Sigmoid colon (tissue), 7 donors: ENCODE results near the gene ZRANB1. TPM values are rescaled to one million over a fixed set of nuclear protein-coding genes. Genes with fewer than 3 reads are reported as not detected.
"Not testable (repeated sequence)": the region's sequence is repeated elsewhere in the genome, so short reads cannot be mapped to it uniquely, and the experiment has no call there.

Source experiments
- DNase-seq: peaks from one replicate; pipeline ENCODE4 v3.0.0-alpha.2; 2019
- H3K27ac ChIP-seq, 4 donors: fragments of 200-600 bp; sonication (generic); one replicate each; pipeline ENCODE4 v1.5.1; 2016 to 2019; ENCODE audit warnings: mild to moderate bottlenecking in 1 of 4
- H3K27me3 ChIP-seq, 3 donors: fragments of 200-600 bp; sonication (generic); one replicate each; pipeline ENCODE4 v1.5.1; 2019; ENCODE audit warnings: mild to moderate bottlenecking in 1 of 3
- H3K36me3 ChIP-seq, 4 donors: fragments of 200-600 bp; sonication (generic); one replicate each; pipeline ENCODE4 v1.5.1; 2016 to 2019
- H3K4me1 ChIP-seq, 4 donors: fragments of 200-600 bp; sonication (generic); one replicate each; pipeline ENCODE4 v1.5.1; 2017 to 2019
- H3K4me3 ChIP-seq, 4 donors: fragments of 200-600 bp; sonication (generic); one replicate each; pipeline ENCODE4 v1.5.1; 2017 to 2019; ENCODE audit warnings: mild to moderate bottlenecking in 2 of 4, moderate library complexity in 1 of 4
- H3K9me3 ChIP-seq, 4 donors: fragments of 200-600 bp in 3 of 4; sonication (generic) in 3 of 4; one replicate each; pipeline versions ENCODE4 v1.5.1 to v1.6.1; 2013 to 2019
- EP300 ChIP-seq, 4 donors: sonication (generic); formaldehyde crosslinking; IDR thresholded peaks; one replicate each; pipeline ENCODE4 v1.6.1; 2017; ENCODE audit warnings: antibody characterized with exemption in 4 of 4
- POLR2A ChIP-seq, 2 donors: fragments of 450-650 bp; IDR thresholded peaks; one replicate each; pipeline ENCODE4 v1.6.1; 2016; ENCODE audit warnings: antibody characterized with exemption in 2 of 2, mild to moderate bottlenecking in 2 of 2, moderate library complexity in 2 of 2
- POLR2AphosphoS5 ChIP-seq, 4 donors: sonication (generic); formaldehyde crosslinking; IDR thresholded peaks; one replicate each; pipeline ENCODE4 v1.6.1; 2017; ENCODE audit warnings: antibody characterized with exemption in 4 of 4
- WGBS, 2 donors: extraction: QIAGEN DNeasy Blood & Tissue Kit; methylation state at CpG; one replicate each; pipeline ENCODE4 v1.1.7; 2013; 5-methylcytosine and 5-hydroxymethylcytosine counted together
- intact Hi-C: fragments of 100-400 bp; cut with DNase I; formaldehyde crosslinking; loops from one replicate; pipeline ENCODE4 v1.15.1; 2023
- polyA plus RNA-seq, 3 donors: library from polyadenylated mRNA; stranded (reverse); fragments of 200-250 nt; gene quantifications; one replicate each; pipeline ENCODE4 v1.2.3, GENCODE V29; 2013
- total RNA-seq, 4 donors: library from RNA; depleted of rRNA; stranded (reverse); fragments of >200 nt; gene quantifications; one replicate each; pipeline ENCODE4 v1.1.0, GENCODE V29; 2016
- TF ChIP-seq, protein P1 (sequence below), 4 experiments: fragments of 450-650 bp in 3 of 4; fragments of 200-600 bp in 1 of 4; IDR thresholded peaks; one replicate each; pipeline ENCODE4 v1.5.1; 2016 to 2019; ENCODE audit warnings: antibody characterized with exemption in 4 of 4, mild to moderate bottlenecking in 3 of 4, moderate library complexity in 2 of 4
- donor health status: healthy with polysubstance abuse.
- donor health status: Bipolar disorder and iron deficiency.
- donor health status: healthy.

ZRANB1 gene
- total and polyA plus RNA-seq, 7 donors, result 6.7 to 49.0 (median 38.0) TPM

- TF ChIP-seq EP300 (IDR thresholded peaks at IDR 0.05) (no peak), POLR2A (IDR thresholded peaks at IDR 0.05) (no peak), POLR2AphosphoS5 (IDR thresholded peaks at IDR 0.05) (no peak)
- TF ChIP-seq, protein P1, sequence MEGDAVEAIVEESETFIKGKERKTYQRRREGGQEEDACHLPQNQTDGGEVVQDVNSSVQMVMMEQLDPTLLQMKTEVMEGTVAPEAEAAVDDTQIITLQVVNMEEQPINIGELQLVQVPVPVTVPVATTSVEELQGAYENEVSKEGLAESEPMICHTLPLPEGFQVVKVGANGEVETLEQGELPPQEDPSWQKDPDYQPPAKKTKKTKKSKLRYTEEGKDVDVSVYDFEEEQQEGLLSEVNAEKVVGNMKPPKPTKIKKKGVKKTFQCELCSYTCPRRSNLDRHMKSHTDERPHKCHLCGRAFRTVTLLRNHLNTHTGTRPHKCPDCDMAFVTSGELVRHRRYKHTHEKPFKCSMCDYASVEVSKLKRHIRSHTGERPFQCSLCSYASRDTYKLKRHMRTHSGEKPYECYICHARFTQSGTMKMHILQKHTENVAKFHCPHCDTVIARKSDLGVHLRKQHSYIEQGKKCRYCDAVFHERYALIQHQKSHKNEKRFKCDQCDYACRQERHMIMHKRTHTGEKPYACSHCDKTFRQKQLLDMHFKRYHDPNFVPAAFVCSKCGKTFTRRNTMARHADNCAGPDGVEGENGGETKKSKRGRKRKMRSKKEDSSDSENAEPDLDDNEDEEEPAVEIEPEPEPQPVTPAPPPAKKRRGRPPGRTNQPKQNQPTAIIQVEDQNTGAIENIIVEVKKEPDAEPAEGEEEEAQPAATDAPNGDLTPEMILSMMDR (IDR thresholded peaks at IDR 0.05), result no peak
- Histone ChIP-seq H3K27ac (no peak overlapping the region), H3K4me1 (peaks cover 0 to 28% (median 22%) of the 10 kb centered on the region in 4 donors), H3K36me3 (no peaks in the 10 kb centered on the region), H3K27me3 (no peaks in the 10 kb centered on the region), H3K4me3 (no peak overlapping the region), H3K9me3 (no peaks in the 10 kb centered on the region)
- 75 to 86% methylated on average over 3 of the region's 3 CpGs for WGBS, 2 donors
- intact Hi-C loops, result loop anchor here (10.0 kb wide), 2 partner anchors 72 to 168 kb away; partner anchors contain the start of gene FAM53B
- DNase-seq, result no peak
Measured at GRCh38 chr10:124913167-124913566, 28.8 kb upstream of the ZRANB1 start.

DNA sequence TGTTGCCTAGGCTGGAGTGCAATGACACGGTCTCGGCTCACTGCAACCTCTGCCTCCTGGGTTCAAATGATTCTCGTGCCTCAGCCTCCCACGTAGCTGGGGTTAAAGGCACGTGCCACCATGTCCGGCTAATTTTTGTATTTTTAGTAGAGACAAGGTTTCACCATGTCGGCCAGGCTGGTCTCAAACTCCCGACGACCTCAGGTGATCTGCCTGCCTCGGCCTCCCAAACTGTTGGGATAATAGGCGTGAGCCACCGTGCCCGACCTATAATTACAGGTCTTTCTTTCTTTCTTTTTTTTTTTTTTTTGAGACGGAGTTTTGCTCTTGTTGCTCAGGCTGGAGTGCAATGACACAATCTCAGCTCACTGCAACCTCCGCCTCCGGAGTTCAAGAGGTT is 27.5 kb upstream of the ZRANB1 start:
- peaks cover 0 to 40% (median 34%) of the 10 kb centered on the region in 4 donors for H3K4me1 ChIP-seq
- not testable (repeated sequence) for H3K4me3 ChIP-seq, H3K36me3 ChIP-seq, H3K27me3 ChIP-seq, H3K9me3 ChIP-seq, DNase-seq, H3K27ac ChIP-seq
- intact Hi-C loops, result loop anchor here (10.0 kb wide), 2 partner anchors 70 to 170 kb away; partner anchors contain the start of gene FAM53B
- WGBS, 2 donors, result 74 to 94% methylated on average over 16 of the region's 16 CpGs

DNA sequence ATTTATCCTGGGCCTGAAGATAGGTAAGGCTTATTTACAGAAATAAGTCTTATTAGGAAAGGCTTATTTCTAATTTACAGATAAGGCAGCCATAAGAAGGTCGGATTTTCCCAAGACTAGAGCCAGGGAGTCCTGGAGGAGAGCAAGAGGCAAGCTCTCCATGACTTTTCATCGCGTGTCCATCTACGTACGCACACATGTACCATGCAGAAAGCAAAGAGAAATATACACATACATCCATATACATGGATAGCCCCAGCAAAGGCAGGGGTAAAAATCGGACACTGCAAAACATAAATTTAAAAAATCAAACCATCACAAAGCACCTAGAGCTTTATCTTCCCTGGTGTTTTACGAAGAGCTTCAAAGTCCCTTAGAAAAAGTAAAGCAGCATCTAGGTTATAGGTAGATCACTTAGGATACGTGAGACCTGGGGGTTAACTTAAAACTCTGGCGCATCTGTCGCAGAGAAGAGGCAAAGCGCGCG is 25.8 kb upstream of the ZRANB1 start:
- H3K4me3 ChIP-seq, result peak overlapping the region; percentile 72 to 94 (median 87)
- WGBS, 2 donors, result 1 to 5% methylated on average over 13 of the region's 13 CpGs
- H3K4me1 ChIP-seq, result peaks cover 0 to 52% (median 47%) of the 10 kb centered on the region in 4 donors

DNA sequence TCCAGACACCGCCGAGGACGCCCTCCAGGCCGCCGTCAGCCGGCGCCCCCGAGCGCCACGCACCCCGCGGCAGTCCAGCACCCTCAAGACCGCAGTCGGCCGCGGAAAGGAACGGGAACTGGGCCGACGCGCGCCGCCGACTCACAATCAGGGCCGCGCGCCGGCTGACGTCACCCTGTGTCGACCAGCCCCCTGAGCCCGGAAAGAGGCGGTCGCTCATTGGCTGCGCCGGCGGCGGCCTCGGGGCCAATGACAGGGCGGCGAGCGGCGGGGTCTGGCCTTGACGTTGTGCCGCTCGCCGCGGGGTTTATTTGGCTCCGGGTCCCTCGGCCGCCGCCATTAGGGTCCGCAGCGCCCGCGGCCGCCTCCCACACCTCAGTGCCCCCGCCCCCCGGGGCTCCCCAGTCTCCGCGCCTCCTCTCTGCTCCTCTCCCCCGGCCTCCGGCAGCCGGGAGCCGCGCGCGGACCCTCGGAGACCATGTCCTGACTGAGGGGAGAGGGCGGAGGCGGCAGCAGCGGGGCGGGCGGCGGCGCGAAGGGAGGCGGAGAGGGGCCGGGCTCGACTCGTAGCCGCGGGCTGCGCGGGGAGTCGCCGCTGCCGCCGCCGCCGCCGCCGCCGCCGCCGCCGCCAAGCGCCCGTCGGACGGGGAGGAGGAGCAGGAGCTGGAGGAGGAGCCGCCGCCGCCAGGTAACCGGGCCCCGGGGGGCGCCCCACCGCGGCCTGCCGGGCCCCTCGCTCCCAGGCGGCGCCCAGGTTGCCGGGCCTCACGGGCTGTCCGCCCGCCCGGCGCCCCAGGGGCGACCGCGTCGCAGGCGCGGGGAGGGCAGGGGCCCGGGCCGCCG is 25.1 kb upstream of the ZRANB1 start:
- H3K27me3 ChIP-seq, result no peaks in the 10 kb centered on the region
- peak overlapping the region; percentile 72 to 94 (median 87) for H3K4me3 ChIP-seq
- peak overlapping the region; percentile 93 to 100 (median 96) for H3K27ac ChIP-seq
- TF ChIP-seq POLR2AphosphoS5 (IDR thresholded peaks at IDR 0.05) (peak; percentile 84 to 97 (median 96)), POLR2A (IDR thresholded peaks at IDR 0.05) (peak; percentile 69 to 78), EP300 (IDR thresholded peaks at IDR 0.05) (peak in 1 of 4 donors; percentile 42)
- TF ChIP-seq, protein P1 (IDR thresholded peaks at IDR 0.05), result no peak
- H3K9me3 ChIP-seq, result no peaks in the 10 kb centered on the region
- peaks cover 0 to 52% (median 45%) of the 10 kb centered on the region in 4 donors for H3K4me1 ChIP-seq
- DNase-seq, result peak; percentile 99
- intact Hi-C loops, result loop anchor here (5.0 to 10.0 kb wide), 6 partner anchors 40 to 385 kb away; partner anchors contain the start of gene FAM53B
- no peaks in the 10 kb centered on the region for H3K36me3 ChIP-seq
- 0% methylated on average over 126 of the region's 126 CpGs for WGBS, 2 donors

More for the DNA sequence above, 25.8 kb upstream of the ZRANB1 start:
- TF ChIP-seq POLR2AphosphoS5 (IDR thresholded peaks at IDR 0.05), result no peak
- TF ChIP-seq EP300 (IDR thresholded peaks at IDR 0.05), result no peak
- TF ChIP-seq, protein P1 (IDR thresholded peaks at IDR 0.05), result no peak
- no peak for TF ChIP-seq POLR2A (IDR thresholded peaks at IDR 0.05)
- Histone ChIP-seq H3K36me3 (no peaks in the 10 kb centered on the region), H3K27ac (peak overlapping the region; percentile 93 to 100 (median 96)), H3K27me3 (no peaks in the 10 kb centered on the region), H3K9me3 (no peaks in the 10 kb centered on the region)
- no peak for DNase-seq
- intact Hi-C loops, result loop anchor here (5.0 to 10.0 kb wide), 6 partner anchors 41 to 384 kb away; partner anchors contain the start of gene FAM53B
